ENCODE data around the gene QRSL1. TPM values are rescaled to one million over a fixed set of nuclear protein-coding genes. Genes with fewer than 3 reads are reported as not detected.

Gene QRSL1
- total RNA-seq, 4 donors from 2014 or later, result 11.4 to 16.4 (median 15.9) TPM

DNA sequence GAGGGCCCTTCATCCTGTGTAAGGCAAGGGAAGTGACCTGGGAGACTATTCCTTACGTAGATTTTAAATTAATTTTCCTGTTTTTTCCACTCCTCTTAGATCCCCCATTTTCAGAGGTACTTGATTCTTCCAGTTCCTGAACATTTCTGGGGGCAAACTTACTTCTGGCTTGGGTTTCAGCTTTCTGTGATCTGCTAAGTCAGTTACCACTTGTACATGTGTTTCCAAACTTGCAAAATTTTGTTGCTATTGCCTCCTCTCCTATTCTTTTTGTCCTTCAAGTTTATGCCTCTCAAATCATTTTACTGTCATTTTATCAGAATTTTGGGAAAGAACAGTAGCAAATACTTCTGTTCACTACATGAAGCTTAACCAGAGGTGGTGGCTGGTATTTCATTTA, 81.2 kb downstream of the QRSL1 start:
- DNase-seq, result no peak
- Histone ChIP-seq H3K36me3 (no peaks in the 10 kb centered on the region), H3K4me3 (replicated peaks in 1 of 3) (no peak overlapping the region), H3K4me1 (peaks cover 0 to 11% of the 10 kb centered on the region in 2 donors), H3K27me3 (no peaks in the 10 kb centered on the region), H3K27ac (no peak overlapping the region), H3K9me3 (no peaks in the 10 kb centered on the region)
- TF ChIP-seq, protein P1, sequence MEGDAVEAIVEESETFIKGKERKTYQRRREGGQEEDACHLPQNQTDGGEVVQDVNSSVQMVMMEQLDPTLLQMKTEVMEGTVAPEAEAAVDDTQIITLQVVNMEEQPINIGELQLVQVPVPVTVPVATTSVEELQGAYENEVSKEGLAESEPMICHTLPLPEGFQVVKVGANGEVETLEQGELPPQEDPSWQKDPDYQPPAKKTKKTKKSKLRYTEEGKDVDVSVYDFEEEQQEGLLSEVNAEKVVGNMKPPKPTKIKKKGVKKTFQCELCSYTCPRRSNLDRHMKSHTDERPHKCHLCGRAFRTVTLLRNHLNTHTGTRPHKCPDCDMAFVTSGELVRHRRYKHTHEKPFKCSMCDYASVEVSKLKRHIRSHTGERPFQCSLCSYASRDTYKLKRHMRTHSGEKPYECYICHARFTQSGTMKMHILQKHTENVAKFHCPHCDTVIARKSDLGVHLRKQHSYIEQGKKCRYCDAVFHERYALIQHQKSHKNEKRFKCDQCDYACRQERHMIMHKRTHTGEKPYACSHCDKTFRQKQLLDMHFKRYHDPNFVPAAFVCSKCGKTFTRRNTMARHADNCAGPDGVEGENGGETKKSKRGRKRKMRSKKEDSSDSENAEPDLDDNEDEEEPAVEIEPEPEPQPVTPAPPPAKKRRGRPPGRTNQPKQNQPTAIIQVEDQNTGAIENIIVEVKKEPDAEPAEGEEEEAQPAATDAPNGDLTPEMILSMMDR (IDR thresholded peaks at IDR 0.05), result no peak
- no peak for TF ChIP-seq POLR2A (IDR thresholded peaks at IDR 0.05)
- intact Hi-C loops (cut with DNase I), result no loop called here
- WGBS, 2 donors, result 77 to 84% methylated on average over 1 of the region's 1 CpG

DNA sequence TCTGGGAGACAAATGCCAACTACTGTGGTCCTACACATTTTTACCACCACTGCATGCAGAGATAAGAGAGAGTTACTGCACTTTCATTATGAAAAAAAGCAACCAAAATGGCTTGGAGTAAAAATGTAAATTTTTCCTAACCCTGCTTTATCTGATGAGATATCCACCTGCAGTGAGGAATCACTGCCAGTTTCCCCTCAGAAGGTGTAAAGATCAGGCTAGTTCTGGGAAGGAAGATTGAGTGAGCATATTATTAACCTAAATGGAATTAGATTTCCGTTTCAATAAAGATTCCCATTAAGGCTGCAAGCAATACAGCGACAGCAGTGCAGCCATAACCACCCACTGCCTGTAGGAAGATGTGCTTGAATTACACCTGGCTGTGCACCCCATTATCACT, 84.9 kb downstream of the QRSL1 start:
- Histone ChIP-seq H3K4me1 (peaks cover 0 to 11% of the 10 kb centered on the region in 2 donors), H3K27ac (no peak overlapping the region), H3K4me3 (replicated peaks in 1 of 3) (no peak overlapping the region), H3K36me3 (no peaks in the 10 kb centered on the region), H3K27me3 (no peaks in the 10 kb centered on the region), H3K9me3 (no peaks in the 10 kb centered on the region)
- WGBS, 2 donors, result 92 to 100% methylated on average over 2 of the region's 2 CpGs
- DNase-seq, result no peak
- TF ChIP-seq POLR2A (IDR thresholded peaks at IDR 0.05), result no peak
- TF ChIP-seq, protein P1 (IDR thresholded peaks at IDR 0.05), result no peak
- intact Hi-C loops (cut with DNase I), result no loop called here

DNA sequence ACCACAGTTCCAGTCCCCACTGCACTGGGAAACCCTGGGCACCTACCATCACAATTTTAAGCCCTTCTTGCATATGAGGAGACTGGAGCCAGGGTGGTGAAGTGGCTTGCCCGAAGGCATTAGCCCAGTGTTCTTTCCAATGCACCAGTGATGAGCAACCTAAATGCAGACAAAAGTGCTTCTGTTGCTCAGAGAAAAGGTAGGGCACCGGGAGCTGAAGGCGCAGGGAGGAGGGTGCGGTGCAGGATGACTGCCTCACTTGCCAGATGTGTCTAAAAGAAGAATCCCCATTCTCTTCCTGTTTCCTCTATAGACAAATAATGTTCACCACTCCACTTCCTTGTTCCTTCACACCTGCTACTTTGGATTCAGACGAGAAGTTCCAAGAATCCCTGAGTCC, 86.5 kb downstream of the QRSL1 start:
- Histone ChIP-seq H3K9me3 (no peaks in the 10 kb centered on the region), H3K4me3 (replicated peaks in 1 of 3) (no peak overlapping the region), H3K27ac (no peak overlapping the region), H3K4me1 (peaks cover 0 to 5% of the 10 kb centered on the region in 2 donors), H3K36me3 (no peaks in the 10 kb centered on the region), H3K27me3 (no peaks in the 10 kb centered on the region)
- 74 to 77% methylated on average over 5 of the region's 5 CpGs for WGBS, 2 donors
- intact Hi-C loops (cut with DNase I), result no loop called here
- DNase-seq, result no peak
- TF ChIP-seq, protein P1 (IDR thresholded peaks at IDR 0.05), result no peak
- TF ChIP-seq POLR2A (IDR thresholded peaks at IDR 0.05), result no peak

DNA sequence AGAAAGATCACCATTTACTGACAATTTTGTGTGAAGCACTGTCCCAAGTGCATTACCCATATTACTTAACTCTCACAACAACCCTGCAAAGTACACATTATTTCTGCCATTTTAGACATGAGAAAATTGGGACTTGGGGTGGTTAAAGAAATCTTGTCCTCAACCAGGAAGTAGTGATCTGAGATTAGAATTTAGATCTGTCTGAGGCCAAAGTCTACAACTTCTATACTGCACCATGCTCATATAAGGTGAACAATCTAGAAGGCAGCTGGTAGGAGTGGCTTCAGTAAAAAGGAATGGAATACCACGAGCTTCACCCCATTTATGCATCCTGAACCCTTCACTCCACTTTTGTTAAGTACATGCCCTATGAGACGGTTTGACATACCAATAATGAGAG, 87.6 kb downstream of the QRSL1 start:
- Histone ChIP-seq H3K36me3 (no peaks in the 10 kb centered on the region), H3K4me3 (replicated peaks in 1 of 3) (no peak overlapping the region), H3K27me3 (no peaks in the 10 kb centered on the region), H3K27ac (no peak overlapping the region), H3K9me3 (no peaks in the 10 kb centered on the region), H3K4me1 (peaks cover 3 to 11% of the 10 kb centered on the region in 2 donors)
- intact Hi-C loops (cut with DNase I), result no loop called here
- no peak for DNase-seq
- 92 to 93% methylated on average over 2 of the region's 2 CpGs for WGBS, 2 donors
- TF ChIP-seq POLR2A (IDR thresholded peaks at IDR 0.05), result no peak
- TF ChIP-seq, protein P1 (IDR thresholded peaks at IDR 0.05), result no peak

Small RNA genes within 50 kb of the gene (small RNA-seq; reads per million reads assigned to genes)
- gene RNU6-527P, result not detected

Other genes starting within 250 kb of the QRSL1 start
- 10 to 100 TPM in 1 of 4 donors, 1 to 10 TPM in 3; 3.6 to 10.9 (median 8.6) TPM for gene RTN4IP1, start 80 bp upstream of the QRSL1 start, total RNA-seq